ENCODE results near the gene SERPINA7. TPM values are rescaled to one million over a fixed set of nuclear protein-coding genes. Genes with fewer than 3 reads are reported as not detected.
"Not testable (repeated sequence)": the region's sequence is repeated elsewhere in the genome, so short reads cannot be mapped to it uniquely, and the experiment has no call there.

SERPINA7 gene
- polyA plus RNA-seq (ENCODE audit: insufficient read length), result not detected

- no peak for DNase-seq
Measured at GRCh38 chrX:106038625-106039024, at the start of gene SERPINA7. SERPINA7 (minus strand) TSS chrX:106038727; CDS start chrX:106037058, 1,669 bp downstream.

GRCh38 chrX:106069048-106069447 lies 30.5 kb upstream of the SERPINA7 start:
- no peak for DNase-seq

- no peak for DNase-seq
Measured at GRCh38 chrX:106050054-106050453, 11.5 kb upstream of the SERPINA7 start.

- no peak for DNase-seq
Measured at GRCh38 chrX:106042296-106042695, 3.8 kb upstream of the SERPINA7 start.

- peak; percentile 11 for DNase-seq
Measured at GRCh38 chrX:106040861-106041260, 2.3 kb upstream of the SERPINA7 start.

GRCh38 chrX:106039920-106040319 lies 1.4 kb upstream of the SERPINA7 start:
- no peak for DNase-seq

GRCh38 chrX:106037835-106038473 lies 573 bp downstream of the SERPINA7 start:
- no peak for DNase-seq

GRCh38 chrX:106036716-106037115 lies 1.8 kb downstream of the SERPINA7 start:
- no peak for DNase-seq

GRCh38 chrX:106035064-106035463 lies 3.5 kb downstream of the SERPINA7 start:
- no peak for DNase-seq

GRCh38 chrX:106023947-106024346 lies 14.6 kb downstream of the SERPINA7 start:
- no peak for DNase-seq

GRCh38 chrX:106022238-106022637 lies 16.3 kb downstream of the SERPINA7 start:
- DNase-seq, result no peak

- no peak for DNase-seq
Measured at GRCh38 chrX:106014119-106014775, 24.3 kb downstream of the SERPINA7 start.

GRCh38 chrX:106009145-106009544 lies 29.4 kb downstream of the SERPINA7 start:
- no peak for DNase-seq

GRCh38 chrX:106007815-106008214 lies 30.7 kb downstream of the SERPINA7 start:
- no peak for DNase-seq

- no peak for DNase-seq
Measured at GRCh38 chrX:106005684-106006083, 32.8 kb downstream of the SERPINA7 start.

- DNase-seq, result not testable (repeated sequence)
Measured at GRCh38 chrX:106000609-106001008, 37.9 kb downstream of the SERPINA7 start.

GRCh38 chrX:106000203-106000602 lies 38.3 kb downstream of the SERPINA7 start:
- DNase-seq, result no peak

- no peak for DNase-seq
Measured at GRCh38 chrX:105999294-105999693, 39.2 kb downstream of the SERPINA7 start.

GRCh38 chrX:105988487-105988886 lies 50.0 kb downstream of the SERPINA7 start:
- not testable (repeated sequence) for DNase-seq

Other genes starting within 250 kb of the SERPINA7 start
- gene NRK, start 216.2 kb downstream of the SERPINA7 start, polyA plus RNA-seq (ENCODE audit: insufficient read length), result 183 TPM
- gene PWWP3B, start 129.6 kb upstream of the SERPINA7 start, polyA plus RNA-seq (ENCODE audit: insufficient read length), result 26.3 TPM